ENCODE results near the gene KERA.

KERA gene

GRCh38 chr12:91104812-91105466 is 47.1 kb upstream of the KERA start:
- H3K4me3 ChIP-seq (ENCODE audit: low read depth, low read length, poor library complexity, severe bottlenecking) = no peak overlapping the region
- H2AFZ ChIP-seq (ENCODE audit: low read length) = no peak overlapping the region
- H3K9me2 ChIP-seq (ENCODE audit: low read depth, low read length) = no peaks in the 10 kb centered on the region
- no peaks in the 10 kb centered on the region for H4K20me1 ChIP-seq (ENCODE audit: insufficient read depth, low read length)
- no peaks in the 10 kb centered on the region for H3F3A ChIP-seq (ENCODE audit: insufficient read depth, low read length)
- H3K9ac ChIP-seq (ENCODE audit: low read length) = no peak overlapping the region
- no peaks in the 10 kb centered on the region for H3K79me2 ChIP-seq (ENCODE audit: insufficient read depth, low read length)
- no peak overlapping the region for H3K4me2 ChIP-seq (ENCODE audit: low read length)
- H3K9me3 ChIP-seq (ENCODE audit: low read length) = no peaks in the 10 kb centered on the region
- TF ChIP-seq CTCF (IDR thresholded peaks at IDR 0.05; ENCODE audit: low read length) (no peak), EZH2 (IDR thresholded peaks at IDR 0.05; ENCODE audit: borderline replicate concordance, low read length) (no peak)
- no peak overlapping the region for H3K27ac ChIP-seq (ENCODE audit: low read depth, low read length, poor library complexity, severe bottlenecking)
- no peaks in the 10 kb centered on the region for H3K36me3 ChIP-seq (ENCODE audit: insufficient read depth, low read length)
- no peaks in the 10 kb centered on the region for H3K27me3 ChIP-seq (ENCODE audit: insufficient read depth, low read length)
- no peaks in the 10 kb centered on the region for H3K4me1 ChIP-seq (ENCODE audit: insufficient read depth, low read length, severe bottlenecking)

GRCh38 chr12:91103624-91104023 is 45.8 kb upstream of the KERA start:
- Histone ChIP-seq H3K79me2 (ENCODE audit: insufficient read depth, low read length) (no peaks in the 10 kb centered on the region), H3K4me2 (ENCODE audit: low read length) (no peak overlapping the region), H3K9me2 (ENCODE audit: low read depth, low read length) (no peaks in the 10 kb centered on the region), H3K27me3 (ENCODE audit: insufficient read depth, low read length) (no peaks in the 10 kb centered on the region), H3K36me3 (ENCODE audit: insufficient read depth, low read length) (no peaks in the 10 kb centered on the region), H3K4me1 (ENCODE audit: insufficient read depth, low read length, severe bottlenecking) (no peaks in the 10 kb centered on the region), H3K9me3 (ENCODE audit: low read length) (no peaks in the 10 kb centered on the region), H3K27ac (ENCODE audit: low read depth, low read length, poor library complexity, severe bottlenecking) (no peak overlapping the region), H3F3A (ENCODE audit: insufficient read depth, low read length) (no peaks in the 10 kb centered on the region), H4K20me1 (ENCODE audit: insufficient read depth, low read length) (no peaks in the 10 kb centered on the region), H3K4me3 (ENCODE audit: low read depth, low read length, poor library complexity, severe bottlenecking) (no peak overlapping the region), H3K9ac (ENCODE audit: low read length) (no peak overlapping the region), H2AFZ (ENCODE audit: low read length) (no peak overlapping the region)
- TF ChIP-seq EZH2 (IDR thresholded peaks at IDR 0.05; ENCODE audit: borderline replicate concordance, low read length) (no peak), CTCF (IDR thresholded peaks at IDR 0.05; ENCODE audit: low read length) (no peak)

GRCh38 chr12:91103101-91103500 is 45.3 kb upstream of the KERA start:
- H3K27me3 ChIP-seq (ENCODE audit: insufficient read depth, low read length) = no peaks in the 10 kb centered on the region
- H3F3A ChIP-seq (ENCODE audit: insufficient read depth, low read length) = no peaks in the 10 kb centered on the region
- no peak overlapping the region for H3K4me2 ChIP-seq (ENCODE audit: low read length)
- no peaks in the 10 kb centered on the region for H3K79me2 ChIP-seq (ENCODE audit: insufficient read depth, low read length)
- no peak overlapping the region for H3K9ac ChIP-seq (ENCODE audit: low read length)
- no peaks in the 10 kb centered on the region for H3K9me3 ChIP-seq (ENCODE audit: low read length)
- no peaks in the 10 kb centered on the region for H4K20me1 ChIP-seq (ENCODE audit: insufficient read depth, low read length)
- TF ChIP-seq CTCF (IDR thresholded peaks at IDR 0.05; ENCODE audit: low read length) (no peak), EZH2 (IDR thresholded peaks at IDR 0.05; ENCODE audit: borderline replicate concordance, low read length) (no peak)
- no peaks in the 10 kb centered on the region for H3K4me1 ChIP-seq (ENCODE audit: insufficient read depth, low read length, severe bottlenecking)
- no peak overlapping the region for H3K27ac ChIP-seq (ENCODE audit: low read depth, low read length, poor library complexity, severe bottlenecking)
- no peak overlapping the region for H2AFZ ChIP-seq (ENCODE audit: low read length)
- no peaks in the 10 kb centered on the region for H3K9me2 ChIP-seq (ENCODE audit: low read depth, low read length)
- no peaks in the 10 kb centered on the region for H3K36me3 ChIP-seq (ENCODE audit: insufficient read depth, low read length)
- H3K4me3 ChIP-seq (ENCODE audit: low read depth, low read length, poor library complexity, severe bottlenecking) = no peak overlapping the region

Measured in OCI-LY1 (cell line).